22Rv1 (cell line): ENCODE data around the gene COX7B2.

Experiments
- CTCF ChIP-seq: fragments of 450-650 bp; IDR thresholded peaks from 2 replicates; pipeline ENCODE4 v1.5.1; 2017; ENCODE audit warnings: mild to moderate bottlenecking
- ZFX ChIP-seq: fragments of 450-650 bp; IDR thresholded peaks from 2 replicates; pipeline ENCODE4 v1.6.1; 2017; ENCODE audit warnings: antibody characterized with exemption, borderline replicate concordance

- TF ChIP-seq CTCF (no peak), ZFX (no peak)
These were observed 189.0 kb downstream of the COX7B2 start for GRCh38 chr4:46720055-46720454.
